Stimulated activated CD8-positive, alpha-beta memory T cell treated with anti-CD3 and anti-CD28 coated beads, Interleukin-12 subunit alpha, Interleukin-12 subunit beta, amount 100 ng/mL, for 4 hours (primary cell): Measurements from ENCODE around the gene PLA1A.
A peak's percentile ranks its signal among the peaks of the same experiment; 100 is the strongest.
"Not testable (repeated sequence)": the region's sequence is repeated elsewhere in the genome, so short reads cannot be mapped to it uniquely, and the experiment has no call there.

Experiments
- DNase-seq: peaks from one replicate; pipeline ENCODE4 v3.0.0-alpha.2; 2020; ENCODE audit warnings: low read depth

The PLA1A gene

DNA sequence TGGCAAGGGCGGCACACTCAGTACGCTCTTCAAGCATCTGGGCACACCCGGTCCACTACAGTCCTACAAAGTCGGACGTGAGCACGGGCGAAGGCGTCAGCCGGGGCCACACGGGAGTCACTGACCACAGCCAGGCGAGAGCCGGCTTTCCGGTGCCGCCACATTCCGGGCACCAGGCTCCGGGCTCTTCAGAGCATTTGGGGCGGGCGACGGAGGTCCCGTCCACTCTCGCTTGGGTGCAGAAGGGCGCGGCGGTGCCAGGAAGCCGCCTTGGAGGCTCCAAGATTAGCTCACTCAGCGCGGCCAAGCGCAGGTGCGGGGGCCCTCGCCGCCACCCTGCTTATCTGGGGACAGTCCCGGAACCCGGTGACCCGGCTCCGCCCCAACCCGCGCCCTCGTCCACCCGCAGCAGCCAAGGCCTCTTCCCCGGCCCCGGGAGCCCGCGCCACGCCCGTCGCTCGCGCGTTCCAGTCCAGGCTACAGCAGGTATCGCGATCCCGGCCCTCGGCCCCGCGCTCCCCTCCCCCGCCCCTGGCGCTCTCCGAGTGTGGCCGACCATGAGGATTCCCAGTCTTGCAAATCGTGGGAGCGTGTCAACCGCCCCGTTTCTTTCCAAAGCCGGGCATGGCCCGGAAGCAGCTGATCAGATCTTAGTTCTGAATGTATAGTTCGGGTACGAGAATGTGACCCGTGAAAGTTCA lies 18.2 kb upstream of the PLA1A start, which contains the start of gene ADPRH:
Gene ADPRH (plus strand): TSS at position 127 of the 701 bp plus-strand sequence. CDS start 2,678 bp downstream, outside the sequence.
- DNase-seq: peak; percentile 35

- no peak for DNase-seq
Measured at GRCh38 chr3:119580067-119580760, 17.5 kb upstream of the PLA1A start.

DNA sequence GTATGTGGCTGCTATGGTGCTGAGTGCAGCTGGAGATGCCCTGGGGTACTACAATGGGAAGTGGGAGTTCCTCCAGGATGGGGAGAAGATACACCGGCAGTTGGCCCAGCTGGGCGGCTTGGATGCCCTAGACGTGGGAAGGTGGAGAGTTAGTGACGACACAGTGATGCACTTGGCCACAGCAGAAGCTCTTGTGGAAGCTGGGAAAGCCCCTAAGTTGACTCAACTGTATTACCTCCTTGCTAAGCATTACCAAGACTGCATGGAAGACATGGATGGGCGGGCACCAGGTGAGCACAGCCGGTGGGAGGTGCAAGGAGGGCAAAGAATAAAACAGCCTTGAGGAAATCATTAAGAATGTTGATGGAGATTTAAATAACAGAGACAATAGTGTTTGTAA lies 15.5 kb upstream of the PLA1A start:
- DNase-seq: no peak

DNA sequence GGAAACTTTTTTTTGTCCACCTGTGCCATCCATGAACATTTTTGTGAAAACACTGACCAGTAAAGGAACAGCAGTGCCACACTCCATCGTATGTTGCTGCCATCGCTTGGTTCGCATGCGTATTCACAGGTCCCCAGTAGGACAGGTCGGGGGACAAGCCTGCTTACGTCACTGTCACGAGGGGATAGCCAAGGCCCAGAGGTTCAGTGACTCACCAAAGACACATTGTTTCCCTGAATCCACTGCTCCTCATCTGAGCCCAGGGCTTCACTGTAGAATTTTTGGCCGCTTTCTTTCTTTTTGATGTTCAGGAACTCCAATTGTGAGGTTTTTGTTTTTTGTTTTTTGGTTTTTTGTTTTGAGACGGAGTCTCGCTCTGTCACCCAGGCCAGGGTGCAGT lies 12.5 kb upstream of the PLA1A start:
- no peak for DNase-seq

GRCh38 chr3:119585856-119586570 lies 11.7 kb upstream of the PLA1A start:
- no peak for DNase-seq

GRCh38 chr3:119586733-119587172 lies 10.9 kb upstream of the PLA1A start:
- no peak for DNase-seq

- no peak for DNase-seq
Measured at GRCh38 chr3:119588112-119588511, 9.6 kb upstream of the PLA1A start.

GRCh38 chr3:119589102-119589773 lies 8.4 kb upstream of the PLA1A start:
- DNase-seq: no peak

DNA sequence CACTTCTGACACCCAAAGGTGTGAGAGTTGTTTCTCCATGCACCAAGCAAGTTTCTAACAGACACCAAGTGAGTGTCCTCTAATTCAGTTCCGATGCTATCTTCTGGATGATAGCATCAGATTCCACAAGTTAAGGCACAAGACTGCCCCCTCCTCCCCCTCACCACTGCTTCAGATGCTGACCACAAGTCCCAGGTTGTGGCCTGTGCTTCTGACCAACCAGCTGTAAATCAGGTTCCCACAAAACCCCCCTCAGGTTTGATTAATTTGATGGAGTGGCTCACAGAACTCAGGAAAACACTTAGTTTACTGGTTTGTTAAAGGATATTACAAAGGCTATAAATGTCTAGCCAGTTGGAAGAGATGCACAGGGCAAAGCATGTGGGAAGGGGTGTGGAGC lies 7.0 kb upstream of the PLA1A start:
- DNase-seq: no peak

- no peak for DNase-seq
Measured at GRCh38 chr3:119592861-119593260, 4.8 kb upstream of the PLA1A start.

GRCh38 chr3:119594066-119594465 lies 3.6 kb upstream of the PLA1A start:
- DNase-seq: no peak

DNA sequence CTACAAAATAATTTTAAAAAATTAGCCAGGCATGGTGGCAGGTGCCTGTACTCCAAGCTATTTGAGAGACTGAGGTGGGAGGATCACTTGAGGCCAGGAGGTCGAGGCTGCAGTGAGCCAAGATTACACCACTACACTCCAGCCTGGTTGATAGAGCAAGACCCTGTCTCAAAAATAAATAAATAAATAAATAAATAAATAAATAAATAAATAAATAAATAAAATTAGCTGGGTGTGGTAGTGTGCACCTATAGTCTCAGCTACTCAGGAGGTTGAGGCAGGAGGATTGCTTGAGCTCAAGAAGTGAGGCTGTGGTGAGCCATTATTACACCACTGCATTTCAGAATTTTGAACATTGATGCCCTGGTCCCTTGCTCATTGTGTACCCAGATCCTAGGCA lies 2.8 kb upstream of the PLA1A start:
- not testable (repeated sequence) for DNase-seq

- no peak for DNase-seq
Measured at GRCh38 chr3:119595639-119596334, 1.9 kb upstream of the PLA1A start.

DNA sequence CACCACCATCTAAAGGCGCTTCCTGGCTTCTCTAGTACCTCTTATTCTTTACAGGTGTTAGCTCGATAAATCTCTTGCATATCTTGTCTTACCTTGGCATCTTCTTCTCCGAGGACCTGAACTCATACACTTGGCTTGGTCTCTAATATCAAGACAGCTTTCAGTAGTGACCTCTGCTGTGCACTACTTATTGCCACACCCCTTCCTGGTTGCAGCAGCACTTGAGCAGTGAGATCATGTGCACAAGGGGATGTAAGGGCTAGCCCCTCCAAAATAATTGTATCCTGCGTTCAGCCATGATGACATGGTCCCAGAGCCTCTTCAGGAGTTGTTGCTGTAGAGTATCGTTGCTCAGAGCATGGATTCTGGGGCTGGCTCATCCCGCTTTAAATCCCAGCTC lies 1.3 kb upstream of the PLA1A start:
- DNase-seq: no peak

DNA sequence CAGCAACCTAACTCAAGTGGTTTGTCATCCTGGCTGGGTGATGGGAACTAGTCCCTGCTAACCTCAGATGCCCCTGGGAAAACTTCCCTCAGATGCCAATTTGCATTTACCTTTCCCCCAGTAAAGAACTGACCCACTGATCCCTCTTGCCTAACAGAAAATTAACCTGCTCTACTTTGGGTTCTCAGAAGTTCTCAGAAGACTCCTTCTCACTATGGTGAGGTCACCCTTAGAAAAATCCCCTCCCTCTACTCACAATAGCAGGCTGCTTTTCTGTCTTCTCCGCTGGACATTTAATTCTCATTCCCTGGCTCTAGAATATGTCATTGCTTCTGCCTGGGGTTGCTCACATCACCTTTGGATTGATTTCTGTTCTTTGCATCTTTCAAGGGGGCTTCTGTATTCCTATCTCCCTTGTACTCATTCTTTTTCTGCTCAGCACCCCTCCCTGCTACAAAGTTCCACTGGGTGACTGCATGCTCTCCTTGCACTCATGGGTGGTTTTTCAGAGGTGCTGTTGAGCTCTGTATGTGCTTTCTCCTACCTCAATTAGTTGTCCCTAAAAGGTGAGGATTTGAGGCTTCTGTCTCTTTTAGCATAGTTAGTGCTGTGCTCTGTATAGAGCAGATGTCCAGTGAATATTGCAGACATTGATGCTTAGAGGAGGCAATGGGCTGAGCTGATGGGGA lies 869 bp downstream of the PLA1A start:
- no peak for DNase-seq

DNA sequence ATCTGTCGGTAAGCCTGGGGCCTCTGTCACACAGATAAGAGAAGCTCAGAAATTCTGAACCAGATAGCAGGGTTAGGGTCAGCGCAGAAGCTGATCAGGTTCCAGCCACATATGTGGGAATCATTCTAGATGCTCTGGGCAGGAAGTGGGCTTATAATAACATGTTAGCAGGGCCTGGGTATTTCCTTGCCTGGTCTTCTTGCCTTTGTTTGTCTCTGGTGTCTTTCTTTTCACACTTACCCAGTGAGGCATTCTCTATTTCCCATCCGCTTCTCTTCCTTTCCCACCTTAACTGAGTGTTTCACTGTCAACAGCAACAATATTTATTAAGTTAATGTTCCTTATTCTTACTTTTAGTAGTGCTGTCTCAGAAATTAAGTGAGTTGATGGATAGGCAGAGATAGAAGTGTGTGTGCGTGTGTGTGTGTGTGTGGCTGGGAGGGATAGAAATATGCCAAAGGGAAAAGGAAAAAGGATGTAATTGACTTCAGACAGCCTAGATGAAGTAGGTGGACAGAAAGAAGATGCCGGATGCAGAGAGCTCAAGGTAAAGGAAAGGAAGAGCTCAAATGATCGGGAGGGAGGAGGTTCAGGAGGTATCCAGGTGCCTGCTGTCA lies 2.0 kb downstream of the PLA1A start:
- no peak for DNase-seq

DNA sequence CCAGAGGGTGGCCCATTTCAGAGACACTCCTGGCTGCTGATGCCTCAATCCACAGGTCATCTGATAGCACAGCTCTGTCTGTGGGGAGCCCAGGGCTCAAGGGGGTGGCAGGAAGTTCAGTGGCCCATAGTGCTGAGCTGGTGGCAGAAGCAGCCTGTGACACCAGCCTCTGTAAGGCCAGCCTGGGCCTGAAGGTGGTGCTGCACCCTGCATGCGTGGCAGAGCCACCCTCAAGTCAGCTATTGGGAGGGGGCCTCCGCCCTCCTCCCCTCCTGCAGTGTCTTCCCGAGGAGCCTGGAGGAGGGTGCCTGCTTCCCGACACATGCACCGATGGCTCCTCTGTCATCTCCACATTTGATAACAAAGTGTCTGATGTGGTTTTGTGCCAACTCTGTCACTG lies 3.0 kb downstream of the PLA1A start:
- DNase-seq: no peak

DNA sequence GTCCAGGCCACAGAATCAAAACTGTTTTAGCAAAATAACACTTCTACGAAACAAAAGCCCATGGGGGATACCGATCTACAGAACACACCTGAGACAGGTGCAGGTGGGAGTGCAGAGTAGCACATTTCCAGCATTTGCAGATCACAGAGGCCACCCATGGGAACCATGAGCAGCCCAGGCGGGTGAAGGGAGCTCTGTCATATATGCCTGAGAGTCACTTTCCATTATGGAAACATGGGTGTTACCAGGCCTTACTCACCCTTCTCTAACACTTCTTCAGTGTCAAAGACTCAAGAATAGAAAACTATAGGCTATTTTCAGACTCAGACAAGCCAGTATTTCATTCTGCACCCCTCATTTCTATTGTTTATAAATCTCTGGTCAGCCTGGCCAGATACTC lies 3.5 kb downstream of the PLA1A start:
- no peak for DNase-seq

- no peak for DNase-seq
Measured at GRCh38 chr3:119602676-119603075, 5.0 kb downstream of the PLA1A start.

DNA sequence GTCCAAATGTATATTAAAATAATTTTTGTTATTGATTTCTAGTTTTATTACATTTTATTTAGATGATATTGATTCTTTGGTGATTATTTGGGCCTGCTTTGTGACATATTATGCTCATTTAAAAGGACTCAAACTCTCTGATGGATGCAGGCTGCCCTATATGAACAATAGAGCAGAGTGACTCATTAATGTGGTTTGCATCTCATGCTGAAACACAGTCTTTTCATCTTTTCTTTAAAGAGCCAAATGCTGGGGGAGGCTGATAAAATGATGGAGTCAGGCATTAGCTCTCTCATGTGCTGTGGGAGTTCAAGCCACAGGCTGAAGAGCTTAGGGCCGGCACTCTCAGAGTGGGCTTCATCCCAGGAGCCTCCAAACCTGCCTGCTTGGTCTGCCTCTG lies 7.2 kb downstream of the PLA1A start:
- no peak for DNase-seq
